HCT116 (cell line): Measurements from ENCODE around the gene OAT. TPM values are rescaled to one million over a fixed set of nuclear protein-coding genes. Genes with fewer than 3 reads are reported as not detected.

Source experiments
- ATAC-seq: fragments of 200-7000 bp; cut with Tn5 transposase; 2 replicates; pipeline ENCODE4 v1.9.1; 2020; ENCODE audit warnings: mild to moderate bottlenecking, moderate library complexity
- BruUV-seq: library from RNA; stranded (reverse); fragments of 400-500 nt; replicated peaks from 2 replicates; lab custom pipeline; 2021; lab: Mats Ljungman, UMichigan
- CTCF ChIA-PET: fragments of 300-600 bp; sonication (Branson Sonifier 250); formaldehyde crosslinking; loops from one replicate; lab custom pipeline; 2021; ENCODE audit warnings: antibody characterized with exemption; lab: Charles Lee
- POLR2A ChIA-PET: fragments of 300-600, 350-600 bp; sonication (Branson Sonifier 250); formaldehyde crosslinking; loops from one replicate; lab custom pipeline; 2021; ENCODE audit warnings: antibody characterized with exemption; lab: Charles Lee
- RAD21 ChIA-PET, 2 experiments: fragments of 300-600 bp; sonication (Branson Sonifier 250); formaldehyde crosslinking; loops; one replicate each; lab custom pipeline; 2023; ENCODE audit warnings: low total read pairs in 2 of 2; ENCODE audit not compliant: uncharacterized antibody in 2 of 2, unreplicated experiment in 2 of 2, low non-redundant PET in 1 of 2; lab: Charles Lee
- DNase-seq: peaks from one replicate; pipeline ENCODE4 v3.0.0-alpha.2; 2010; ENCODE audit warnings: low read depth, low spot score
- H2AFZ ChIP-seq: fragments of 200-600 bp; shearing (Covaris generic), sonication (generic); 2 replicates; pipeline ENCODE4 v1.6.1; 2017; ENCODE audit warnings: low read depth, mixed run types, mixed read lengths, antibody characterized with exemption, low read length; ENCODE audit not compliant: poor library complexity, severe bottlenecking
- H3K27ac ChIP-seq: 2 replicates; pipeline ENCODE4 v1.5.1; 2012; ENCODE audit warnings: low read depth, low read length
- H3K27me3 ChIP-seq: fragments of 200-600 bp; sonication (generic); 2 replicates; pipeline ENCODE4 v1.6.1; 2016; ENCODE audit warnings: mixed run types, low read length, mixed read lengths; ENCODE audit not compliant: insufficient read depth
- H3K36me3 ChIP-seq, 2 experiments: fragments of 200-500 bp in 1 of 2; fragments of 200-600 bp in 1 of 2; sonication (Bioruptor generic) in 1 of 2; sonication (generic) in 1 of 2; 2 replicates each; pipeline versions ENCODE4 v1.5.1 to v1.6.1; 2014 to 2016; ENCODE audit warnings: low read length in 2 of 2, inconsistent platforms in 1 of 2, mixed read lengths in 1 of 2, mixed run types in 1 of 2; ENCODE audit not compliant: insufficient read depth in 2 of 2, control insufficient read depth in 1 of 2
- H3K4me1 ChIP-seq, 2 experiments: fragments of 200-600 bp in 1 of 2; sonication (generic) in 1 of 2; 2 replicates each; pipeline versions ENCODE4 v1.5.1 to v1.6.1; 2012 to 2017; ENCODE audit warnings: low read length in 2 of 2, inconsistent platforms in 1 of 2, mild to moderate bottlenecking in 1 of 2, mixed read lengths in 1 of 2, mixed run types in 1 of 2, moderate library complexity in 1 of 2; ENCODE audit not compliant: insufficient read depth in 2 of 2, control insufficient read depth in 1 of 2
- H3K4me2 ChIP-seq: fragments of 200-600 bp; sonication (generic); 2 replicates; pipeline ENCODE4 v1.6.1; 2017; ENCODE audit warnings: mixed run types, low read length, mixed read lengths
- H3K4me3 ChIP-seq, 2 experiments: fragments of 200-600 bp in 1 of 2; sonication (generic) in 1 of 2; replicated peaks in 1 of 2; 2 replicates each; pipeline ENCODE4 v1.5.1; 2011 to 2016; ENCODE audit warnings: low read length in 2 of 2, control low read depth in 1 of 2, low read depth in 1 of 2, mild to moderate bottlenecking in 1 of 2, mixed read lengths in 1 of 2, mixed run types in 1 of 2
- H3K79me2 ChIP-seq: fragments of 200-600 bp; sonication (generic); 2 replicates; pipeline ENCODE4 v1.6.1; 2017; ENCODE audit warnings: mild to moderate bottlenecking, mixed run types, low read length, moderate library complexity, mixed read lengths; ENCODE audit not compliant: insufficient read depth
- H3K9ac ChIP-seq: fragments of 200-600 bp; sonication (generic); 2 replicates; pipeline ENCODE4 v1.6.1; 2016; ENCODE audit warnings: low read length, mixed read lengths
- H3K9me2 ChIP-seq: fragments of 200-600 bp; sonication (generic), shearing (Covaris generic); 2 replicates; pipeline ENCODE4 v1.6.1; 2017; ENCODE audit warnings: mixed run types, mild to moderate bottlenecking, moderate library complexity; ENCODE audit not compliant: insufficient read depth
- H3K9me3 ChIP-seq, 2 experiments: fragments of 200-500 bp in 1 of 2; fragments of 200-600 bp in 1 of 2; sonication (Bioruptor generic) in 1 of 2; sonication (generic) in 1 of 2; 2 replicates each; pipeline ENCODE4 v1.6.1; 2014 to 2017; ENCODE audit warnings: low read length in 2 of 2, mixed read lengths in 2 of 2, inconsistent platforms in 1 of 2, low read depth in 1 of 2, mild to moderate bottlenecking in 1 of 2, mixed run types in 1 of 2, moderate library complexity in 1 of 2; ENCODE audit not compliant: control insufficient read depth in 1 of 2, insufficient read depth in 1 of 2
- H4K20me1 ChIP-seq: fragments of 200-600 bp; sonication (generic), shearing (Covaris generic); 2 replicates; pipeline ENCODE4 v1.6.1; 2017; ENCODE audit warnings: mixed run types, mild to moderate bottlenecking, moderate library complexity; ENCODE audit not compliant: insufficient read depth
- ATF3 ChIP-seq: IDR thresholded peaks from 2 replicates; pipeline ENCODE4 v1.6.1; 2012
- CBX3 ChIP-seq: IDR thresholded peaks from 2 replicates; pipeline ENCODE4 v1.6.1; 2012; ENCODE audit warnings: low read depth
- EGR1 ChIP-seq: IDR thresholded peaks from 2 replicates; pipeline ENCODE4 v1.6.1; 2012; ENCODE audit warnings: low read depth
- ELF1 ChIP-seq: IDR thresholded peaks from 2 replicates; pipeline ENCODE4 v1.6.1; 2012; ENCODE audit warnings: low read depth, borderline replicate concordance
- EZH2phosphoT487 ChIP-seq: fragments of 200-600 bp; IDR thresholded peaks from 2 replicates; pipeline ENCODE4 v1.6.1; 2018; ENCODE audit warnings: antibody characterized with exemption, borderline replicate concordance
- FOSL1 ChIP-seq: IDR thresholded peaks from 2 replicates; pipeline ENCODE4 v1.6.1; 2012; ENCODE audit warnings: low read depth
- POLR2AphosphoS5 ChIP-seq: IDR thresholded peaks from 2 replicates; pipeline ENCODE4 v1.6.1; 2011; ENCODE audit warnings: mild to moderate bottlenecking, low read depth, low read length, moderate library complexity
- RAD21 ChIP-seq: IDR thresholded peaks from 2 replicates; pipeline ENCODE4 v1.6.1; 2012; ENCODE audit warnings: low read depth, mild to moderate bottlenecking
- YY1 ChIP-seq: IDR thresholded peaks from 2 replicates; pipeline ENCODE4 v1.6.1; 2011; ENCODE audit warnings: low read length, low read depth, moderate library complexity, mild to moderate bottlenecking; ENCODE audit not compliant: insufficient replicate concordance; ENCODE audit errors: extremely low read depth
- ZBTB33 ChIP-seq: IDR thresholded peaks from 2 replicates; pipeline ENCODE4 v1.6.1; 2011; ENCODE audit warnings: mild to moderate bottlenecking, low read length, moderate library complexity; ENCODE audit not compliant: insufficient replicate concordance; ENCODE audit errors: extremely low read depth
- ZNF274 ChIP-seq: fragments of 200-500 bp; sonication (Bioruptor generic); IDR thresholded peaks from 2 replicates; pipeline ENCODE4 v1.6.1; 2014; ENCODE audit warnings: mild to moderate bottlenecking, low read depth, low read length, inconsistent platforms
- intact Hi-C: fragments of 100-400 bp; cut with micrococcal nuclease; formaldehyde crosslinking; loops from 2 replicates; pipeline ENCODE4 v1.10.0; 2022
- total RNA-seq: library from RNA; stranded (reverse); gene quantifications from one replicate; pipeline ENCODE4 v1.2.1, GENCODE V29; 2021; ENCODE audit not compliant: unreplicated experiment

The OAT gene
- total RNA-seq, 1 experiment from 2014 or later, result 133 TPM

DNA sequence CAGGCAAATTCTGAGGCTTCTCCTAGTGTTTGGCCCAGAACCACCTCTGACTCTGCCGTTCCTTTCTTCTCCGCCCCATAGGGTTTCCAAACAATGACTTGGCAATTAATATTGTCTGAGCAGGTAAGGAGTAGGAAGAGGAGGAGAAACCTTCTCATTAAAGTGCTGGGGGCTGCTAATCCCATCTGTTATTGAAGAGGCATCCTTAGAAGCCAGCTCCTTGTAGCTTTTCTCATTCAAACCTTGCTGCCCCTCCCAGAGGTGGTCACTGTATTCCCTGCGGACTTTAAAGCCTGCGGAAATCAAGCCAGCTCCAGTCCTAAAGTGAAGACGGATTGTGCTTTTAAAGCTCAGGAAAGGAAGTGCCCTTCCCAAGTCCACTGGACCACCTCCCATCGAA is 32.6 kb upstream of the OAT start:
- ChIA-PET RAD21 (no interaction called here), CTCF (no interaction called here), POLR2A (no interaction called here)
- TF ChIP-seq EZH2phosphoT487 (no peak), CBX3 (no peak), ZBTB33 (no peak), ATF3 (no peak), POLR2AphosphoS5 (no peak), RAD21 (no peak), EGR1 (no peak), FOSL1 (no peak), ELF1 (no peak), YY1 (no peak), ZNF274 (no peak)
- Histone ChIP-seq H3K9me3 (no peaks in the 10 kb centered on the region), H3K9me2 (no peaks in the 10 kb centered on the region), H2AFZ (no peak overlapping the region), H3K4me2 (no peak overlapping the region), H3K27me3 (no peaks in the 10 kb centered on the region; the same call in 1 of the 2 replicates), H3K9ac (no peak overlapping the region), H4K20me1 (no peaks in the 10 kb centered on the region), H3K4me1 (peaks cover 11 to 20% of the 10 kb centered on the region in 2 experiments), H3K79me2 (no peaks in the 10 kb centered on the region), H3K27ac (no peak overlapping the region), H3K4me3 (no peak overlapping the region), H3K36me3 (no peaks in the 10 kb centered on the region)
- intact Hi-C loops, result no loop called here
- no peak for DNase-seq
- ATAC-seq, result no peak
- no TSS peak for BruUV-seq
